ENCODE results near the gene CNBP.

DNA sequence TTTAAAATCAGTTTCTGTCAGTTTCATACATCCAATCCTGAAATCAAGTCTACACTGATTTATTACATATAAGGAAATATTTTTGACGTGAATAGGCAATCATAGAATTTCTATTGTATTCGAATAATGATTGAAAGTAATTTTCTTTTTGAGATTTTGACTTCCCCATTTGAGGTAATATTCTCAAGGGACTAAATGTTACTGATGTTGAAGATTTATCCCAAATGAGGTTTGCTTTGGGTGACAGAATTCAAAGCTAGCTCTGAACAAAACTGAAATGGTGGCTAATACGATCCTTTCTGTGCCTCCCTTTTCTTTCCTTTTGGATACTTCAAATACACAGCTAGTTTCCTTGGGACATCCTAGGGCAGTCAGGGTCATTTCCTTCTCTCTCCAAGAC, 12.9 kb upstream of the CNBP start:
- TF ChIP-seq, protein P1, sequence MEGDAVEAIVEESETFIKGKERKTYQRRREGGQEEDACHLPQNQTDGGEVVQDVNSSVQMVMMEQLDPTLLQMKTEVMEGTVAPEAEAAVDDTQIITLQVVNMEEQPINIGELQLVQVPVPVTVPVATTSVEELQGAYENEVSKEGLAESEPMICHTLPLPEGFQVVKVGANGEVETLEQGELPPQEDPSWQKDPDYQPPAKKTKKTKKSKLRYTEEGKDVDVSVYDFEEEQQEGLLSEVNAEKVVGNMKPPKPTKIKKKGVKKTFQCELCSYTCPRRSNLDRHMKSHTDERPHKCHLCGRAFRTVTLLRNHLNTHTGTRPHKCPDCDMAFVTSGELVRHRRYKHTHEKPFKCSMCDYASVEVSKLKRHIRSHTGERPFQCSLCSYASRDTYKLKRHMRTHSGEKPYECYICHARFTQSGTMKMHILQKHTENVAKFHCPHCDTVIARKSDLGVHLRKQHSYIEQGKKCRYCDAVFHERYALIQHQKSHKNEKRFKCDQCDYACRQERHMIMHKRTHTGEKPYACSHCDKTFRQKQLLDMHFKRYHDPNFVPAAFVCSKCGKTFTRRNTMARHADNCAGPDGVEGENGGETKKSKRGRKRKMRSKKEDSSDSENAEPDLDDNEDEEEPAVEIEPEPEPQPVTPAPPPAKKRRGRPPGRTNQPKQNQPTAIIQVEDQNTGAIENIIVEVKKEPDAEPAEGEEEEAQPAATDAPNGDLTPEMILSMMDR (IDR thresholded peaks at IDR 0.05), result no peak
- TF ChIP-seq EP300 (IDR thresholded peaks at IDR 0.05) (no peak), POLR2A (IDR thresholded peaks at IDR 0.05) (no peak)

Data from tibial nerve (tissue), 4 donors.